Measurements from ENCODE around the gene DEAF1. TPM values are rescaled to one million over a fixed set of nuclear protein-coding genes. Genes with fewer than 3 reads are reported as not detected.

Gene DEAF1
- total RNA-seq, 1 donor from 2014 or later, result 15.7 TPM

DNA sequence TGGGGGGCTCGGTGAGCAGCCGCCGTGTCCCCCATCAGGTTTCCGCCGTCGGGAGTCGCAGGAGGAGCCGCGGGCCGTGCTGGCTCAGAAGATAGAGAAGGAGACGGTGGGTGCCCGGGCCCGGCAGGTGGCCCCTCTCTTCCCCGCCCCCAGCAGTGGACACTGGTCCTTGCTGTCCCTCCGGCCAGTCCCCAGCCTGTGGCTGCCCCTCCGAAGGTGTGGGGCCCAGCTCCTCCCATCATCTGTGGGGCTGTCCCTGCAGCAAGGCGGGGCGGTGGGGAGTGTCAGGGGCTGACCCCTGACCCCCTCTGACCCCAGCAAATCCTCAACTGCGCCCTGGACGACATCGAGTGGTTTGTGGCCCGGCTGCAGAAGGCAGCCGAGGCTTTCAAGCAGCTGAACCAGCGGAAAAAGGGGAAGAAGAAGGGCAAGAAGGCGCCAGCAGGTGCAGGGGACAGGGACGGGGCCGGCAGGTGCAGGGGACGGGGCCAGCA is 26.3 kb upstream of the DEAF1 start:
- no peak for DNase-seq

DNA sequence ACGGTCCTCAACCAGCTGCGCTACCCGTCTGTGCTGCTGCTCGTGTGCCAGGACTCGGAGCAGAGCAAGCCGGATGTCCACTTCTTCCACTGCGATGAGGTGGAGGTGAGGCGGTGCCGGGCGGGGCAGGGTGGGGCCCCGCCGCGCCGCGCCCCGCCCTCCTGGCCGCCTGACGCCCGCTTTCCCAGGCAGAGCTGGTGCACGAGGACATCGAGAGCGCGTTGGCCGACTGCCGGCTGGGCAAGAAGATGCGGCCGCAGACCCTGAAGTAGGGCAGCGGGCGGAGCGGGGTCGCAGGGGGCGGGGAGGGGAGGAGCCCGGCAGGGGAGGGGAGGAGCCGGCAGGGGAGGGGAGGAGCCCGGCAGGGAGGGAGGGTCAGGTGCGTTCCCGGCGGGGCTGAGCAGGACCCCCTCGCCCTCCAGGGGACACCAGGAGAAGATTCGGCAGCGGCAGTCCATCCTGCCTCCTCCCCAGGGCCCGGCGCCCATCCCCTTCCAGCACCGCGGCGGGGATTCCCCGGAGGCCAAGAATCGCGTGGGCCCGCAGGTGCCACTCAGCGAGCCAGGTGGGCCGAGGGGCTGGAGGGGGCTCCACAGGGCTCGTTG is 25.7 kb upstream of the DEAF1 start:
- no peak for DNase-seq

DNA sequence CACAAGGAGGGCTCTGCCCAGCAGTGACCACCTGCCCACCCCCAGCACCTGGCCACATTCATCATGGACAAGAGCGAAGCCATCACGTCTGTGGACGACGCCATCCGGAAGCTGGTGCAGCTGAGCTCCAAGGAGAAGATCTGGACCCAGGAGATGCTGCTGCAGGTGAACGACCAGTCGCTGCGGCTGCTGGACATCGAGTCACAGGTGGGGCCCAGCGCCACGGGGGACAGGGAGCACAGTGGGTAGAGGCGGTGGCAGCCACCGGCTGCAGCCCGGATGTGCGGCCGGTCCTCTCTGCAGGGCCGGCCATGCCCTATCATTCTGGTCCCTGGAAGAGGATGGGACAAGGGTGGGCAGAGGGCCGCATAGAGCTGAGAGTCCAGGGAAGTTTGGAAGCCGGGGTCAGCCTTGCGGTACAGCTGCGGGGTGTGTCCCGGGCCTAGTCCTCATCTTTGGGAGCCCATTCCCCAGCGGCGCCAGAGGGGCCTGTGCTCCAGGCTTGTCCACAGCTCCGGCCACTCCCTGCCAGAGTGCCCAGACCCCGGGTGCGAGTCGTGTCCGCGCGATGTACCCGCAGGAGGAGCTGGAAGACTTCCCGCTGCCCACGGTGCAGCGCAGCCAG is 25.1 kb upstream of the DEAF1 start:
- DNase-seq, result no peak

DNA sequence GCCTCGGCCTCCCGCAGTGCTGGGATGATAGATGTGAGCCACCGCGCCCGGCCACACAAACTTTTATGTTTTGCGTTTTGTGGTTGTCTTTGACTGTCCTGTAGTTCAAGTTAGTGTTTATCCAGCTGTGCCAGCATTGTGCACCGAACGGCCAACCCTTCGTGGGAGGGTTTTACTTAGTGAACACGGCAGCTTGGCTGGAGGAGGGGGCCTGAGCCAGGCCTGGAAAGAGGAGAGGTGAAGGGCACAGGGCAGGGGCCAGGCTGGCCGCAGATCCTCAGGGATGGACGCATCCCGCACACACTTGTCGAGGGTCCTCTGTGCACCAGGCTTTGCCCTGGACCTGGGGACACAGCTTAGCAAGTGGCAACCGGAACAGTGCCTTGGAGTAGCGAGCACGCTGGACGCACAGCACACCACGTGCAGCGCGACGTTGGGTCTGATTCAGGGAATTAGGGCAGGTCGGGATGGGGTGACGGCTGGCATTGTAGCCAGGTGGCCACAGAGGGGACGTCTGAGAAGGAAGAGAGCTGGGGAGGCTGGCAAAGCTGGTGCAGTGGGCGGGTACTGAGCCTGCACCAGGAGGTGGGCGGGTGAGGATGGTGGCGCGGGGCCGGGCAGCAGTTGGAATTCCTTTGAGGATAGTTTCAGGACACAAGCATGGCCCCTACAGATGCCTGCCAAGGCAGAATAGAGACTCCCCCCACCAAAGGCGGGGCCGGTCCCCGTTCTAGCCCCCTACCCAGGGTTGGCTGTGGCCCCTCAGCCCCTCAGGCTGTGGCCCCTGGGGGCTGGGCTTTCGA is 24.4 kb upstream of the DEAF1 start:
- no peak for DNase-seq

DNA sequence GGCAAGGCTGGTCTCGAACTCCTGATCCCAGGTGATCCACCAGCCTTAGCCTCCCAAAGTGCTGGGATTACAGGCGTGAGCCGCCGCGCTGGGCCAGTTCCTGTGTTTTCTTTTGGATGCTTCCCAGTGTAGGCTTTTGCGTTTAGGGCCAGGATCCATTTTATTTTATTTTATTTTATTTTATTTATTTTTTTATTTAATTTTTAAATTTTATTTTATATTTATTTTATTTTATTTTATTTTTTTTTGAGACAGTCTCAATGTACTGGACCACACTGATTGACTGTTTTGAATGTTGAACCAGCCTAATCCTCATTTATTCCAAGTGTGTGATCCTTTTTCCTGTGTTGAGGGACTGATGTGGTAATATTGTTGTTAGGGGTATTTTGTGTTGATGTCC is 19.4 kb upstream of the DEAF1 start:
- no peak for DNase-seq

DNA sequence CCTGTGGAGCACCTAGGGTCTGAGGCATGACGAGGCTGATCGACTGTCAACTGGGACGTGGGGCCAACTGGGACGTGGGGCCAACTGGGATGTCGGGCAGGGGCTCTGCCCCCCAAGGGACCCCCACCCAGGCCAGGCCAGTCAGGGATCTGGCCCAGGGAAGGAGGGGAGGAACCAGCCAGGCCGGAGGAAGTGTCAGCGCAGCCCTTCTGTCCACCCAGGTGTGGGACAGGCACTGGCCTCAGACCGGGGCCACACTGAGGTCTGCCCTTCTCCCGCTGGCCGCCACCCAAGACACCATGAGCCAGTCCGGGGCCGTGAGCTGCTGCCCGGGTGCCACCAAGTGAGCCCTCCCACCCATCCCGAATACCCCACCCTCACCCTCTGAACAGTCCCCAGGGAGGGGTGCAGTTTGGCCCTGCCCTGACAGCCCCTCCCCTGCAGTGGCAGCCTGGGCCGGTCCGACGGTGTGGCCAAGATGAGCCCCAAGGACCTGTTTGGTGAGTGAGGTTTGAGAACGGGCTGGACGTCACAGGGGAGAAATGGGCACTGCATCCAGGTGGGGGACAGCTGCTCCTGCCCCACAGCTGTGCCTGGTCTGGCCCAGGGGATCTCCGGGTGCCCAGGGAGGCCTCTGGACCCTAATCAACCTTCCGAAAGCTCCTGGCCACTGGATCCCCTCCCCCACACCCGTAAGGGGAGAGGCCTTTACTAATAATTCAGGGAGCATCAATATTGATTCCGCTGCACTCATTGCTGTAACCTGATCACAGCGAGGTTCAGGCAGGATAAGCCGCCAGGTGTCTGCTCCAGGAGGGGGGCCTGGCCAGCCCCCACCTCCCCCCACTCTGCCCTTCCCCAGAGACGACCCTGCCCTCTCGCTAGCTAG is 14.3 kb upstream of the DEAF1 start:
- DNase-seq, result no peak

DNA sequence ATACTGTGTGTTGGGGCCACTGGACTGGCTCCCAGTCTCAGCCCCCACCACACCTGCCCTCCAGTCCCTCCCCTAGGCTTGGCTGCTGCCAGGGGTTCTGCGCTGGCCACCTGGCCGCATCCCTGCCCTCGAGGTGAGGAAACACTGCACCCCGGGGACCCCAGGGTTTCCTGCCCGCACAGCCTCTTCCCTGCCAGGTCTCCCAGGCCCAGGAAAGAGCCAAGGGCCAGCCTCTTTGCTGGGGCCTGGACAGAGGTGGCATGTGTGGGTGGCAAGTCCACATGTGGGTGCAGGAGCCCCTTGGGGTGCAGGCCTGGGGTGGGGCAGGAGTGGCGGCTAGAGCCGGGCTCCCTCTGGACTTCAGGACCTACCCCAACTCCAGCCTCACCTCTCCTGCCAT is 13.5 kb upstream of the DEAF1 start:
- no peak for DNase-seq

DNA sequence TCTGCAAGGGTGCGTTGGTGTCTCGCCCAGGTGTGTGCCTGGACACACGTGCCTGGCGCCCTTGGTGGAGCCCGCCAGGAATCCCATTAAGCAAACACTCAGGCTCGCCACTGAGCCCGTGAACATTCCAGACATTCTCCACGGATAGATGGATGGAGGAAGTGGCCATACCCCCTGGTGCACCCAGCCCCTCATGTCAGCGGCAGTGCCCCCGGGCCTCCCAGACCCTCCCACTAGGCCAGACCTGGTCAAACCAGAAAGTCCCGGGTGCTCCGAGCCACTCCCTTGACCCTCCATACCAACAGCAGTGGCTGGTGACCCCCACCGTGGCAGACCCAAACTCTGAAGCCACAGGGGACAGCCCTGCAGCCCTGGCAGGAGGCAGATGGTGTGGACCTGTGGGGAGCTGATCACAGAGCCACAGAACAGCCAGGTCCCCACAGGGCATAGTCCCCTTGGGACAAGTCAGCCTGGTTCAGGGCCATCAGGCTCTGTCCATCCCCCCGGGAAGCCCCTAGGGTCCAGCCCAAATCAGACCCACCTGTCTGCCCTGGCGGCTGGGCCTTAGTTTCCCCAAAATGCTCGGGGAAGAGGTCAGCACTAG is 12.9 kb upstream of the DEAF1 start:
- no peak for DNase-seq

DNA sequence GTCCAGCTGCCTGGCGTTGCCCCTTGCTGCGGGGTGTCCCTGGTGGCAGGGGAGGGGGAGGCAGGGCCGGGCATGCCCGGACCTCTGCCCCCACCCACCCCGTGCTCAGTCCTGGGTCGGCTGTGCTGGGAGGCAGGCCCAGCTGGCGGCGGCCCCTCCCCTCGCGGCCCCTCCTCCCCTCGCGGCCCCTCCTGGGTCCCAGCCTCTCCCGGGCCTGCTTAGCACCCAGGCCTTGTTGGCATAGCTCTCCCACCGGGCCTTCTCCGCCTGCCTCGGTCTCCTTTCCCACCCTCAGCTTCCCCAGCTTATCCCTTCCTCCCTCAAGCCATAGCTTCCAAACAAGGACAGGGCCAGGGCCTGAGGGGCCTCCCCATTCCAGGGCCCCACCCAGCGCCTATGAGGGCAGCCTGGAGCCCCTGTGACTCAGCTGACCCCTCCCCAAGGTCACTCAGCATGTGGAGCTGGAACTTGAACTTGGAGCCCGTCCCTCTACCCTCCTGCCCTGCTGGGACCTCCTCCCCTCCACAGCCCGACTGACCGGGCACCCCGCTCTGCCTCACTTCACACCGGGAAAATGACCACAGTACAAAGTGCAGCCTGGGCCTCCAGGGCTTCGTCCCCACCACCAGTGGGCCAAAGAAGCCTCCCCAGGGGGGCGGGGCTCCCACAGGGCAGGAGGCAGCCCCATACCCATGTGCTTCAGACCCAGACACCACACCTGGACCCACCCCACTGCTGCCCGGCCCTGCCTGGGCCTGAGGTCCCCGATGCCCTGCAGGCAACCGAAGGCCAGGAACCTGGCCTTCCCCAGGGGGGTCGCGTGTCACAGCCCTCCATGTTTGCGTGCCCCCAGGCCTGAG is 12.2 kb upstream of the DEAF1 start:
- DNase-seq, result no peak

DNA sequence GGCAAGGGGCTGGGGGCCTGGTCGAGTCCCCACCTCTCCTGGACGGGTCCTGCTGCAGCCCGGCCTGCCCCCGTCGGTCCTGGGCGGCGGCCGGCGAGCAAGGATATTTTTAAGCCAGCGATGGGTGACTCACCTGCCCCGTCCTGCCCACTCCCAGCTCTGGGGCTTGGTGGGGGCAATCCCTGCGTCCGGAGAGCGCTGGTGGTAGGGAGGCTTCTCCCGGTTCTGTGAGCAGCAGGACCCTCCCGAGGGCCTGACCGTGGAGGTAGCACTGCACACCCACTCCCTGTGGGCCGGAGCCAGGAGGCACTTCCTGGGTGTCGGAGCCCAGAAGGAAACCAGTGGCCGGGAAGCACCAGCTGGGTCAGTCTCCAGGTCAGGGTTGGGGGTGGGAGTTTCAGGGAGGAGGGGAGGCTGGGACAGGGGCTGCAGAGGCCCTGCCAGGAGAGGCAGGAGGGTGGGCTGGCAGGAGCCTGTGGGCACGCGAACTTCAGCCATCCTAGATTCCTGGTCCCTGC is 11.5 kb upstream of the DEAF1 start:
- no peak for DNase-seq

DNA sequence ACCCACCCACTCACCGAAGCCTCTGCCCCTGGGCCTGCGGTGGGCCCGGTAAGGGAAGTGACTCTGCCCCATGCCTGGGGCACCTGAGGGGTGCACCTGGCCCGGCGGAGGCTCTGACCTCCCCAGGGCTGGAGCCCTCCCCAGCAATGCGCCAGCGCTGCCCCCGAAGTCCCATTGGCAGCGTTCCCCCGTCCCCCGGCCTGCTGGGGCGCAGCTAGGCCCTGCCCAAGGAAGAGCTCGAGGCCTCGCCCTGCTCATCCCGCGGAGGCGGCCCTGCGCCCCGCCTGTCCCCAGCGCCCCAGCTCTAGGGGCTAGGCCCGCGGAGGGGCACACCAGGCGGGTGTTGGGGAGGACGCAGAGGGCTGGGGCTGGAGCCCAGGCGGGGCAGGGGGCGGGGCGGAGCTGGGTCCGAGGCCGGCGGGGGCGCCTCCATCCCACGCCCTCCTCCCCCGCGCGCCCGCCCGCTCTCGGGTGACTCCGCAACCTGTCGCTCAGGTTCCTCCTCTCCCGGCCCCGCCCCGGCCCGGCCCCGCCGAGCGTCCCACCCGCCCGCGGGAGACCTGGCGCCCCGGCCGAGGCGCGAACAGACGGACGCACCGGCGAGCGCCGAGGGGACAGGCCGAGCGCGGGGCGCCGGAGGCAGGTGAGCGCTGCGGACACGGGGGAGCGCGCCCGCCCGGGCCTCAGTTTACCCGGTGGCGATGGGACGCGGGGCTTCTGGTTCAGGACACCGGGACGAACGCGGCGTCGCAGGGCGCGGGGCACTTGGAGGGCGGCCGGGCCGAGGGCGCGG is 10.8 kb upstream of the DEAF1 start, which contains the start of gene EPS8L2:
Gene EPS8L2, plus strand, starts transcription at position 586 of the 793 bp plus-strand sequence. CDS start 3,177 bp downstream, outside the sequence.
- DNase-seq, result no peak

DNA sequence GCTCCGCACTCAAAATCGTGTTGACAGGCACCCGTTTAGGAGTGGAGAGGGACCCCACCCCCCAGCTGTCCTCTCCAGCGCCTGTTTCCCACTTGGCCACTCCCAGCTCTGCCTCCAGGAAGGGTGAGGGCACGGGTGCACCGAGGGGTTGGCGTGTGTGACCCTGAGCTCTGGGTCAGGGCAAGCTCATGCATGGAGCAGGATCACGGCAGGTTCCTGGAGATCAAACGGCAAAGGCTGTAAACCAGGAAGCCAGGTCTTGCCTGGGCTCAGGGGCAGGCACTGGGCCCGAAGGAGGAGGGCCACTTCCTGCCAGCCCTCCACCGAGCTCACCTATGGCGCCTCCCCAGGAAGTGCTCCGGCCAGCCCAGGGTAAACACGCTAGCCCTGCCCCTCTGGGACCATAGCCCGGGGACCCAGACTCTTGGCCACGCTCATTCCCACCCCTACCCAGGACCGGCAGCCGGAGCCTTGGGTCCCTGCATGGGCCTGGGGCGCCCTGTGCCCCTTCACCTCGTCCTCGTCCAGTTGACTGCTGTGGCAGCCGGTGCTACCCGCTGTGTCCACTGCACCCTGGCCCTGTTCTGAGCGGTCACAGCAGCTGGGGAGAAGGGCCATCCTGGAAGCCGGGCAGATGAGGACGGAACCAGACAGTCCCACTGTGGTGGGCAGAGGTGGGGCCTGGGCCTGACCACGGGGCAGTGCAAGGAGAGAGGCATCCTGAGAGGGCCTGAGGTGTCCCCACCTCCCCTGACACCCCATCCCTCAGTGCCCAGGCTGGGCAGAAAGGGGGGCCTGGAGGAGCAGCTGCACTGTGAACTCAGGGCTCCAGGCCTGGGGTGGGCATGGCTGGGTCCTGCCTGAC is 10.0 kb upstream of the DEAF1 start:
- DNase-seq, result no peak

DNA sequence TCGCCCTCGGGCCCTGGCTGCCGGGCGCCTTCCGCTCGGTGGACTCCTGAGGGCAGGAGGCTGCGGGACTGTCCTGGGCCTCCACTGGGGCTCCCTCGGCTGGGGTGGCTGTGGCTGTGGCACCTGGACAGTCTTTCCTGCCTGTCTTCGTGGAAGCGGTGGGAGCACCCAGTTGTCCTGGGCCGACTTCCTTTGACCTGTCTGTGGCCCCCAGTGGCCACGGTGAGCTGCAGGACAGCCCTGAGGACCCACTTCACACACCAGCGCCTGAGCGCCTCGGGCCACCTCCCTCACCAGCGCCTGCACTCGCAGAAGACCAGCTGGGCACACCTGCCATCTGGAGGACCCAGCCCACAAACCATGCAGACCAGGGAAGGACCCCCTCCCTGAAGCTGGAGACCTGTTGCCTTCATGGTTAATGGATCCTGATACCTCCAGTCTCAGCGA is 9.2 kb upstream of the DEAF1 start:
- no peak for DNase-seq

DNA sequence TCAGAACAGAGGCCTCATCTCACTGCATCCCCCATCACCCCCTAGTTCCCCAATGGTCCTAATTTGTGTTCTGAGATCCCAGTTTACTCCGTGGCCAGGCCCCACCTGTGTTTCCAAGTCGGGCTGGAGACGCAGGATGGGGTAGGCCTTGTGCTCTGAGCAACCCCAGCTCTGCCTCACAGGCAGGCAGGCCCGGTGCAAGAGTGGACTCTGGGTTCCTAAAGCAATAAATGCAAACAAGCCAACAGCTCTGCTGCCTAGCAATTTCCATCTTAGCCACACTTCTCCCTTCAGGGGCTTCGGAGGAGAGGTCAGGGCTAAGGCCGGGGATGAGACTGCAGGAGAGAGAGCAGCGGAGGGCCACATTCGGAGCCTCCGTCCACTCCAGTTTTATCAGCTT is 8.5 kb upstream of the DEAF1 start:
- no peak for DNase-seq

DNA sequence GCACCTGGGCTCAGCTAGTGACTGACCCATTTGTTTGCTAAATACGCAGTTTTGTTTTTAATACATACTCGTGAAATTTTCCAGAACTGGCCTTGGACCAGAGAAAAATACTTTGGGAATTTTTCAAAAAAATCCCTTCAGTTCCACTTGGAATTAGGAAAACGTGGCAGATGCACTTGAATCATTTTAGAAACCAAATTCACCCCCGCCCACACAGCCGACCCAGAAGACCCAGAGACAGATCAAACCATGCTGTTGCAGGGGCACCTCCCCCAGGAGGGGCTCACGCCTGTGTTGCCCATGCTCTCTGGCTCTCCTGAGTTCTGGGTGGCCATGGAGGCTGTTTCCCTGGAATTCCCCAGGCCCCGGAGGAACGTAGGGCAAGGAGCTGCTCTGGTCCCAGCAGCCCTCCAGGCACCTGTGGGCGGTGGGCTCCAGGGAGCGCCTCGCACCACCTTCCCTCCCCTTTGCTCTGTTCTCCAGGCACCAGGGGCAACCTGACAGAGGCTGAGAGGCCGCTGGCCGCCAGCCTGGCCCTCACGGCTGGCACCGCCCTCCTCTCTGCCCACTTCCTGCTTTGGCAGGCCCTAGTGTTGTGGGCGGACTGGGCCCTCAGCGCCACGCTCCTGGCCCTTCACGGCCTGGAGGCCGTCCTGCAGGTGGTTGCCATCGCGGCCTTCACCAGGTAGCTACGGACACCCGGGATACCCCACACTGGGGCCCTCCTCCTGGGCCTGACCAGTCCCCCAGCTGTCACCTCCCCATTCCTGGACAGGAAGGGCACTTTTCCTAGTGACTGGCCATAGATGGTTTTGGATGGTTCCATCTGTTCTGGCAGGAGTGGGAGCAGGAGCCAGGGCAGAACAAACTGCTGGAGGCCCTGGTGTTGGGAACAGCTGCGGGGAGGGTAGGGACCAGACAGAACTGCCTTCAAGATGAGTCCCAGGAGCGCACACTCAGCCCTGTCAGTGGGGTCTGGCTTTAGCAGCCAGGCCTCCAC is 7.7 kb upstream of the DEAF1 start:
- no peak for DNase-seq

DNA sequence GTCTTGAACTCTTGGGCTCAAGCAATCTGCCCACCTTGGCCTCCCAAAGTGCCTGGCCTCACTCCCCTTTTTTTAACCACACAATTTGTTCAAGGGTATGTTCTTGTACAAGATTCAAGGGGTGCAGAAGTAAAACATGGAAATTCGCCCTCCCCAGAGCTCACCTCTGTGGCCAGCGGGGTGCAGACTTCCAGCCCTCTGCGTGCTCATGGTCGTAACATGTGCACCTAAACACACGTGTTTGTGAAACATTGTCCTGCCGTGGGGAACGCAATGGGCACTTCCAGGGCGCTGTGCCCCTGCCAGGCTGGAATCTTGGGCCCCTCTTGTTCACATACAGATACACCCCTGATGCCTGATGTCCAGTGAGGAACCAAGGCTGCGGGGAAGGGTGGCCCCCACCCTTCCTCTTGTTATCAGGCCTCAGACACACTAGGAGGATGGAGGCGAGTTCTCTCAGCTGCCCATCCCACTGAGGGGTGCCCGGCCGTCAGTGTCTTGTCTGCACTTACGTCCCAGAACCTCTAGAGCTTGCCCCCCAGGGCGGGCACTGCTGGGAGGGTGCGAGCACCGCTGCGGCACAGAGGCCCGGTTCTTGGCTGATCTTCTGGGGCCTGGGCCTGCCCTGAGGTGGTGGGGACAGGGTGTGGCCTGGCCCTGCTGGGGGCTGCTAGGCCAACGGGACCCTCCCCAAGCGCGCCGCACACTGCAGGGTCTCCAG is 6.9 kb upstream of the DEAF1 start:
- no peak for DNase-seq

DNA sequence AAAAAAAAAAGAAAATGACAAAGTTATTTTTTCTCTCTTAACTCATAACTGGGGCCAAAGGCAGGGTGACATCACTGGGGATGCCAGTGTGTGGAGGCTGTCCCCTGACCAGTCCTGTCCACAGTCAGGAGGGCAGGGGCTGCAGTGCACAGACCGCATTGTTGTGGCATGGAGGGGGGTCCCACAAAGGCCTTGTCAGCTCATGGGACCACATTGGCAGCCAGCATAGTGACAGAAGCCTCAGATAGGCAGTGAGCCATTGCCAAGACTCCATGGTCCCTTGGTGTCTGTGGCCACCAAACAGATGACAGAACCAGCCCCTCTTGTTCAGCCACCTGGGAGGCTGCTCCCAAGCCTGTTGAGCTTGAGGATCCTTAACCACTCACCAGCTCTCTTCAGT is 4.7 kb upstream of the DEAF1 start:
- no peak for DNase-seq
